Breast epithelium (tissue), 4 donors: ENCODE results near the gene PXDN. TPM values are rescaled to one million over a fixed set of nuclear protein-coding genes. Genes with fewer than 3 reads are reported as not detected.

ENCODE experiments used
- DNase-seq, 2 donors: peaks; one replicate each; pipeline ENCODE4 v3.0.0-alpha.2; 2019; ENCODE audit warnings: low spot score in 2 of 2
- H3K27ac ChIP-seq, 2 donors: fragments of 200-600 bp; sonication (generic) in 1 of 2; one replicate each; pipeline ENCODE4 v1.5.1; 2016 to 2019; ENCODE audit warnings: mild to moderate bottlenecking in 1 of 2
- H3K27me3 ChIP-seq, 2 donors: fragments of 200-600 bp; sonication (generic) in 1 of 2; one replicate each; pipeline versions ENCODE4 v1.5.1 to v1.6.0; 2017 to 2019; ENCODE audit warnings: control low read depth in 1 of 2, mild to moderate bottlenecking in 1 of 2
- H3K36me3 ChIP-seq: fragments of 200-600 bp; one replicate; pipeline ENCODE4 v1.5.1; 2019
- H3K4me1 ChIP-seq, 2 donors: fragments of 200-600 bp; sonication (generic); one replicate each; pipeline ENCODE4 v1.5.1; 2016 to 2019; ENCODE audit warnings: control low read depth in 1 of 2
- H3K4me3 ChIP-seq, 3 donors: fragments of 200-600 bp; sonication (generic); 1 replicate in 2 of 3; 2 replicates in 1 of 3; pipeline ENCODE4 v1.5.1; 2016 to 2019; ENCODE audit warnings: mild to moderate bottlenecking in 3 of 3, moderate library complexity in 2 of 3
- H3K9me3 ChIP-seq, 2 donors: fragments of 200-600 bp; sonication (generic) in 1 of 2; one replicate each; pipeline ENCODE4 v1.5.1; 2016 to 2019; ENCODE audit warnings: control low read depth in 1 of 2
- CTCF ChIP-seq, 3 donors: fragments of 450-650 bp; IDR thresholded peaks; one replicate each; pipeline ENCODE4 v1.5.1; 2016 to 2017; ENCODE audit warnings: antibody characterized with exemption in 3 of 3, mild to moderate bottlenecking in 3 of 3, moderate library complexity in 3 of 3
- POLR2A ChIP-seq: fragments of 450-650 bp; IDR thresholded peaks from one replicate; pipeline ENCODE4 v1.6.1; 2016; ENCODE audit warnings: antibody characterized with exemption, mild to moderate bottlenecking, moderate library complexity
- POLR2AphosphoS5 ChIP-seq, 3 donors: sonication (generic); formaldehyde crosslinking; IDR thresholded peaks; one replicate each; pipeline ENCODE4 v1.6.1; 2017; ENCODE audit warnings: antibody characterized with exemption in 3 of 3
- intact Hi-C: fragments of 100-400 bp; cut with DNase I; formaldehyde crosslinking; loops from one replicate; pipeline ENCODE4 v1.15.1; 2023; ENCODE audit warnings: low total_unique reads
- total RNA-seq, 3 donors: library from RNA; depleted of rRNA; stranded (reverse); fragments of >200 nt; gene quantifications; one replicate each; pipeline ENCODE4 v1.1.0, GENCODE V29; 2016

The PXDN gene
- total RNA-seq, 3 donors from 2014 or later, result 42.4 to 108 (median 64.2) TPM

GRCh38 chr2:1748741-1749488 lies 4.6 kb upstream of the PXDN start:
- Histone ChIP-seq H3K9me3 (peaks cover 0 to under 1% of the 10 kb centered on the region in 2 donors), H3K4me3 (no peak overlapping the region), H3K36me3 (no peaks in the 10 kb centered on the region), H3K27ac (no peak overlapping the region), H3K27me3 (no peaks in the 10 kb centered on the region), H3K4me1 (no peaks in the 10 kb centered on the region)
- TF ChIP-seq POLR2AphosphoS5 (IDR thresholded peaks at IDR 0.05), result no peak
- no peak for TF ChIP-seq POLR2A
- no peak for TF ChIP-seq CTCF (IDR thresholded peaks at IDR 0.05)
- peak in 1 of 2 donors; percentile 12 for DNase-seq
- intact Hi-C loops, result no loop called here

GRCh38 chr2:1748176-1748740 lies 3.9 kb upstream of the PXDN start:
- Histone ChIP-seq H3K4me3 (no peak overlapping the region), H3K4me1 (no peaks in the 10 kb centered on the region), H3K27ac (no peak overlapping the region), H3K9me3 (no peaks in the 10 kb centered on the region), H3K27me3 (no peaks in the 10 kb centered on the region), H3K36me3 (no peaks in the 10 kb centered on the region)
- intact Hi-C loops, result no loop called here
- TF ChIP-seq POLR2A (no peak), POLR2AphosphoS5 (IDR thresholded peaks at IDR 0.05) (no peak), CTCF (IDR thresholded peaks at IDR 0.05) (no peak)
- peak in 1 of 2 donors; percentile 12 for DNase-seq

GRCh38 chr2:1747065-1747941 lies 3.0 kb upstream of the PXDN start:
- TF ChIP-seq POLR2AphosphoS5 (IDR thresholded peaks at IDR 0.05) (no peak), POLR2A (no peak), CTCF (IDR thresholded peaks at IDR 0.05) (no peak)
- no peaks in the 10 kb centered on the region for H3K4me1 ChIP-seq
- intact Hi-C loops, result no loop called here
- H3K9me3 ChIP-seq, result no peaks in the 10 kb centered on the region
- H3K27me3 ChIP-seq, result no peaks in the 10 kb centered on the region
- no peak overlapping the region for H3K27ac ChIP-seq
- no peak overlapping the region for H3K4me3 ChIP-seq
- peak in 1 of 2 donors; percentile 8 for DNase-seq
- no peaks in the 10 kb centered on the region for H3K36me3 ChIP-seq

- DNase-seq, result peak in 1 of 2 donors; percentile 13
- H3K9me3 ChIP-seq, result no peaks in the 10 kb centered on the region
These were observed 2.1 kb upstream of the PXDN start for GRCh38 chr2:1746174-1747064.

More at GRCh38 chr2:1746174-1747064, 2.1 kb upstream of the PXDN start:
- H3K4me1 ChIP-seq, result no peaks in the 10 kb centered on the region
- intact Hi-C loops, result no loop called here
- no peak overlapping the region for H3K4me3 ChIP-seq
- no peaks in the 10 kb centered on the region for H3K36me3 ChIP-seq
- H3K27me3 ChIP-seq, result no peaks in the 10 kb centered on the region
- no peak overlapping the region for H3K27ac ChIP-seq
- no peak for TF ChIP-seq CTCF (IDR thresholded peaks at IDR 0.05)
- TF ChIP-seq POLR2A, result no peak
- TF ChIP-seq POLR2AphosphoS5 (IDR thresholded peaks at IDR 0.05), result no peak
